Progenitor cell of endocrine pancreas (in vitro differentiated cells): Measurements from ENCODE around the gene NAT8L. TPM values are rescaled to one million over a fixed set of nuclear protein-coding genes. Genes with fewer than 3 reads are reported as not detected.

Experiments used
- DNase-seq: peaks from one replicate; pipeline ENCODE4 v3.0.0; 2021; ENCODE audit warnings: low spot score; ENCODE audit not compliant: unreplicated experiment
- H3K27ac Mint-ChIP-seq: 2 replicates; pipeline ENCODE4 v1.8.0; 2021; ENCODE audit warnings: mild to moderate bottlenecking, moderate library complexity, mixed read lengths
- H3K27me3 Mint-ChIP-seq: 2 replicates; pipeline ENCODE4 v1.8.0; 2021; ENCODE audit warnings: mixed read lengths
- H3K36me3 Mint-ChIP-seq: 2 replicates; pipeline ENCODE4 v1.8.0; 2022; ENCODE audit warnings: mixed read lengths; ENCODE audit not compliant: insufficient read depth
- H3K4me1 Mint-ChIP-seq: 2 replicates; pipeline ENCODE4 v1.8.0; 2021; ENCODE audit warnings: low read depth, mixed read lengths
- H3K4me3 Mint-ChIP-seq: 2 replicates; pipeline ENCODE4 v1.8.0; 2021; ENCODE audit warnings: low read depth, mild to moderate bottlenecking, moderate library complexity, mixed read lengths
- H3K9me3 Mint-ChIP-seq: 2 replicates; pipeline ENCODE4 v1.8.0; 2021; ENCODE audit warnings: low read depth, mixed read lengths
- total RNA-seq: library from RNA; stranded (reverse); gene quantifications from 2 replicates; pipeline ENCODE4 v1.2.1, GENCODE V29; 2021
- TF ChIP-seq, protein P1 (sequence below): fragments of 200-600 bp; sonication (generic); IDR thresholded peaks from one replicate; pipeline ENCODE4 v1.5.0; 2021; ENCODE audit warnings: antibody characterized with exemption, mild to moderate bottlenecking; ENCODE audit not compliant: unreplicated experiment

NAT8L gene
- total RNA-seq, 1 donor from 2014 or later = 20.7 TPM

GRCh38 chr4:2101346-2102044 is 42.4 kb downstream of the NAT8L start:
- Mint-ChIP-seq H3K9me3 (peaks cover 20% of the 10 kb centered on the region), H3K27me3 (no peaks in the 10 kb centered on the region)
- DNase-seq = no peak

DNA sequence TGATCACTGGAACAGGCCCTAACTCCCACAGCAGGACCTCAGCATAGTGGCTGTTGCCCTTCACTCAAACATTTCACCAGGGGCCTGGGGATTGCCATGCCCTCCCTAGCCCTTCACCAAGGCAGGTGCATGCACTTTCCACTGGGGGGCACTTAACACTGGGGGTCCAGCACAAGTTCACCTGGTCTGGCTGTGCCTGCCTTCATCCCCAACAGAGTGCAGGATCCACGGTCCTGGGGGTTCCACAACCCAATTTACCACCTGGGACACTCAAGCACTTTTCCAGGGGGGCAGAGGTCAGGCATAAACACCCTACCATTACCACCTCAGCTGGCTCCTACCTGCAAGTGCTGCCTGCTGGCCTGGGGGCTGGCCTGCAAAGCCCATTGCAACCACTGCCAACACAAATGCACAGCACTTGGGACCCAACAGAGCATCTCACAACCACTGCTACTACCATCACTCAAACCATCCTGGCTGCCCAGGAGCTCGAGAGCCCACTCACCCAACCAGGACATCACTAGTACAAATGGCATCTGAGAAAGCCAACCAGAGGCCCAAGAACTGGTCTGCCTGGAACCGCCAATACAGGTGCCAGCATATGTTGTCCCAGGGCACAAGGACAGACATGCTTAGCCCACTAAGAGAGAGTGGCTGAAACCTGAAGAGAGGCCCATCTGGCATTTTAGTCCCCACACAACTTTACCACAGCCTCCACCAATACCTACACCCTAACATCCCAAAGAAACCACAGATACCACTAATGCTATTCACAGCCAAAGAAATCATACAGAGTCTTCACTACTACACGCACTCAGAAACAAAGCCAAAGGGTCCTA is 43.1 kb downstream of the NAT8L start:
- Mint-ChIP-seq H3K4me3 (no peak overlapping the region), H3K4me1 (no peaks in the 10 kb centered on the region), H3K36me3 (peaks cover 2% of the 10 kb centered on the region), H3K9me3 (peaks cover 16% of the 10 kb centered on the region), H3K27me3 (no peaks in the 10 kb centered on the region), H3K27ac (no peak overlapping the region)
- TF ChIP-seq, protein P1, sequence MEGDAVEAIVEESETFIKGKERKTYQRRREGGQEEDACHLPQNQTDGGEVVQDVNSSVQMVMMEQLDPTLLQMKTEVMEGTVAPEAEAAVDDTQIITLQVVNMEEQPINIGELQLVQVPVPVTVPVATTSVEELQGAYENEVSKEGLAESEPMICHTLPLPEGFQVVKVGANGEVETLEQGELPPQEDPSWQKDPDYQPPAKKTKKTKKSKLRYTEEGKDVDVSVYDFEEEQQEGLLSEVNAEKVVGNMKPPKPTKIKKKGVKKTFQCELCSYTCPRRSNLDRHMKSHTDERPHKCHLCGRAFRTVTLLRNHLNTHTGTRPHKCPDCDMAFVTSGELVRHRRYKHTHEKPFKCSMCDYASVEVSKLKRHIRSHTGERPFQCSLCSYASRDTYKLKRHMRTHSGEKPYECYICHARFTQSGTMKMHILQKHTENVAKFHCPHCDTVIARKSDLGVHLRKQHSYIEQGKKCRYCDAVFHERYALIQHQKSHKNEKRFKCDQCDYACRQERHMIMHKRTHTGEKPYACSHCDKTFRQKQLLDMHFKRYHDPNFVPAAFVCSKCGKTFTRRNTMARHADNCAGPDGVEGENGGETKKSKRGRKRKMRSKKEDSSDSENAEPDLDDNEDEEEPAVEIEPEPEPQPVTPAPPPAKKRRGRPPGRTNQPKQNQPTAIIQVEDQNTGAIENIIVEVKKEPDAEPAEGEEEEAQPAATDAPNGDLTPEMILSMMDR = no peak
- no peak for DNase-seq

More at GRCh38 chr4:2101346-2102044, 42.4 kb downstream of the NAT8L start:
- TF ChIP-seq, protein P1 = no peak
- Mint-ChIP-seq H3K27ac (no peak overlapping the region), H3K4me3 (no peak overlapping the region), H3K36me3 (peaks cover 5% of the 10 kb centered on the region), H3K4me1 (no peaks in the 10 kb centered on the region)

DNA sequence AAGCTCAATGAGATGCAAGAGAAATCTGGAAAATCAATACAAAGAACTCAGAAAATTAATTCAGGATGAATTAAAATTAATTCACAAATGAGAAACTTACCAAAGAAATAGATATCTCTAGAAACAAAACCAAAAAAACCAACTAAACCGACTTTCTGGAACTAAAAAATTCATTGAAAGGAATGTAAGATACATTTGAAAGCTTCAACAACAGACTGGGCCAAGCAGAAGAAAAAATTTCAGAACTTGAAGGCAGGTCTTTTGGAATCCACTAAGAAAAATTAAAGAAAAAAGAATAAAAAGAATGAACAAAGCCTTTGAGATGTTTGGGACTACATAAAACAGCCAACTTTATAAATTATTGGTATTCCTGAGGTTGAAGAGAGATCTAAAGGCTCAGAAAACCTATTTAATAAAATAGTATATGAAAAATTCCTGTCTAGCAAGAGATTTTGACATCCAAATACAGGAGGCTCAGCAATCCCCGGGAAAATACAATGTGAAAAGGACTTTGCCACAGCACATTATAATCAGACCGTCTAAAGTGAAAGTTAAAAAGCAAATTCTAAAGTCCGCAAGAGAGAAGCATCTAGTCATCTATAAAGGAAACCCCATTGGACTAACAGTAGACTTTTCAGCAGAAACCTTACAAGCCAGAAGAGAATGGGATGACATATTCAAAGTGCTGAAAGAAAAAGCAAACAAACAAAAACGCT is 44.2 kb downstream of the NAT8L start:
- TF ChIP-seq, protein P1 = no peak
- peaks cover 2% of the 10 kb centered on the region for H3K36me3 Mint-ChIP-seq
- no peaks in the 10 kb centered on the region for H3K4me1 Mint-ChIP-seq
- peaks cover 16% of the 10 kb centered on the region for H3K9me3 Mint-ChIP-seq
- no peak overlapping the region for H3K4me3 Mint-ChIP-seq
- H3K27ac Mint-ChIP-seq = no peak overlapping the region
- no peak for DNase-seq
- no peaks in the 10 kb centered on the region for H3K27me3 Mint-ChIP-seq

DNA sequence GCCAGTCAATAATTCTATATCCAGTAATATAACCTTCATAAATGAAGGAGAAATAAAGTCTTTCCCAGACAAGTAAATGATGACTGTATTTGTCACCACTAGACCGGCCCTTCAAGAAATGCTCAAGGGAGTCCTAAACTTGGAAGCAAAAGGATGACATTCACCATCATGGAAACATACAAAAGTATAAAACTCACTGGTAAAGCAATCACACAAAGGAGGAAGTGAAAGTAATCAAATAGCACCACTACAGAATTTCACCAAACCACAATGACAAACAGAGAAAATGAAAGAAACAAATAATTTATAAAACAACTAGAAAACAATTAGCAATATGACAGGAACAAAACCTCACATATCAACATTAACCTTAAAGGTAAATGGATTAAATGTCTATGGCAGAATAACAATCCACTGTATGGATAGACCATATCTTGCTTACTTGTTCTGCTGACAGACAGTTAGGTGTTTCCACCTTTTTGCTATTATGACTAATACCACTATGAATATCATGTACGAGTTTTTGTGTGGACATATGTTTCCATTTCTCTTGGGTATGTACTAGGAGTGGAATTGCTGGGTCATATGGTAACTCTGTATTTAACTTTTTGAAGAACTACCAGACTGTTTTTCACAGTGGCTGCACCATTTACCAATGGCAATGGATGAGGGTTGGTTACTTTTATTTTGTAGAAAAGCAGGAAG is 44.9 kb downstream of the NAT8L start:
- no peak for DNase-seq
- Mint-ChIP-seq H3K27me3 (no peaks in the 10 kb centered on the region), H3K4me3 (no peak overlapping the region), H3K4me1 (no peaks in the 10 kb centered on the region), H3K9me3 (peaks cover 16% of the 10 kb centered on the region), H3K27ac (no peak overlapping the region), H3K36me3 (peaks cover 2% of the 10 kb centered on the region)
- TF ChIP-seq, protein P1 = no peak
